ENCODE results near the gene INSC.

The INSC gene

DNA sequence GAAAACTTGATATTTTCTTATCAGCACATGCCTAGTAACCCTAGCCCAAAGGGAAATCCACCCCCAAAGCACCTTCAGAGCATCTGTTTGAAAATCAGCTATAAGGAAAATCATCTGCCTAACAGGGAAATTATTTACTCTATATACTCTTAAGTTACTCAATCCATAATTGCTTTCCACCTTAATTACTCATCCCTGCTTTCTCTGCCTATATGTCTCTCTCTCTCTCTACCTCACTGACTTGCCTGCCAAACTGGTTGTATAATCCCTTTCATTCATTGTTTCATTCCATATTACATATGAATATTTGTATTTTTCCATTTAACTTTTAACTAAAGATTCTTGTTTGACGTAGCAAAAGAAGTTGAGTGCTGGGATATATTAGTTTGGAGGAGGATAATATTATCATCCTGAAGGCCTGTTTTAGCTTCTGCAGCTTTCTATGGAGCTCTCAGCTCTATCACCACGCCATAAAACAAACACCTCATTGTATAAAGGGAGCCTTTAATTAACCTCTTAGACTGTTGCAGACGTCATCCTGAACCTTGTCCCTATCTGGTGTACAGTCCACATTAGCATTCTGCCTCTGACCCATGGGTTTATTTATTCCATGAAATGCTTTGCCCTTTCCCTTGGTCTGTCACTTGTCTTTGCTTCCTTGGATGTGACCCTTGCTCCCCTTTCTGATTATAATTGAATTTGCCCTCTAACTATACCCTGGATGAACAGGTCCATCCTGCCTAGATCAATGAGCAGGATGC, 98.9 kb downstream of the INSC start:
- DNase-seq: no peak

GRCh38 chr11:15215005-15215404, 100.3 kb downstream of the INSC start:
- no peak for DNase-seq

DNA sequence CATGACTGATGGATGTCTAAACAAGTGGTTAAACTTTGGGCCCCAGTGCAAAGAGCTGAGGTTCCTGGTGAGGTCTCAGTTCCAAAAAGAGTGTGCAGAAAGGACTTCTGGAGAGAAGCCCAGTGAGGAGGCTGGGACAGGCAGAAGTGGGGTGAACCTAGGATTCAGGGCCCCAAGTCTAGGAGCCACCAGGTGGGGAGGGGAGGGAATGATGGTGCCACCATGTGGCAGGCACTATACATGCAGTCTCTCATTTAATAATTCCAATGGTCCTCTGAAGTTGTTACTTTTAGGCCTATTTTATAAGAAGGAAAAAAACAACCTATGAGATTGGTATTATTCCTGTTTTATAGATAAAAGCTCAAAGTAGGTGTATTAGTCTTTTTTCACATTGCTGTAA, 102.0 kb downstream of the INSC start:
- no peak for DNase-seq

DNA sequence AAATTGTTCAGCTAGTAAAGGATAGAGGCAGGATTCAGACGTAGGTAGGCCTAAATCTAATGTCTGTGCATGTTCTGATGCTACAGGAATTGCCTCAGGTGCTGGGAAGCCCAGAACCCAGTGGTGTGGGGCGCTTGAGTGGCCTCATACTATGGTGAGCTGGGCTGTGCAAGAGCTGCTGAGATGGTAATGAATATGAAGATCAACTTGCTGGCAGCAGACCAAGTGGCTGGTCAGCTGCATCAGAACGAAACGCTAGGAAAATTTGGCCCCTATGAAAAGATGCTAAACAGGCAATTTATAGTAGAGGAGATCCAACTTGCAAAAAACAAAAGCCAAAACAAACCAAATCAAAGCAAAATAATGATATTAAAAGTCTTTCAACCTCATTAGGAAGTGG, 102.7 kb downstream of the INSC start:
- DNase-seq: no peak

GRCh38 chr11:15222777-15223176, 108.1 kb downstream of the INSC start:
- no peak for DNase-seq

DNA sequence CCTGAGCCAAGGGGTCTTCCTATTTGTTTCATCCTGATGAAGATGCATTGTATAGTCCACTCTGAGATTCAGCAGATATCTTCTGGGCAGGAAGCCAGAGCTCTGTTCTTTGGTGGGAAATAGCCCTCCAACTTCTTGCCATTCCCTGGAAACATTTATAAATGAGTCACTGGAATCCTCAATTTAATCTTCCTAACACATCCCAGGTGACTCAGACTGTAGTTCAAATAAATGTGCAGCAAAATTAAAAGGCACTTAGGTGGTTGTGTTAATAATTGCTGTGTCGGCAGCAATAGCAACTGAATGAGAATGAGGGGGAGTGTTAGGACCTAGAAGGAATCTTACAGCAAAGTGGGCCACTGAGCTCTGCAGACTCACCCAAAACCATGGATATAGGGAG, 108.6 kb downstream of the INSC start:
- no peak for DNase-seq

DNA sequence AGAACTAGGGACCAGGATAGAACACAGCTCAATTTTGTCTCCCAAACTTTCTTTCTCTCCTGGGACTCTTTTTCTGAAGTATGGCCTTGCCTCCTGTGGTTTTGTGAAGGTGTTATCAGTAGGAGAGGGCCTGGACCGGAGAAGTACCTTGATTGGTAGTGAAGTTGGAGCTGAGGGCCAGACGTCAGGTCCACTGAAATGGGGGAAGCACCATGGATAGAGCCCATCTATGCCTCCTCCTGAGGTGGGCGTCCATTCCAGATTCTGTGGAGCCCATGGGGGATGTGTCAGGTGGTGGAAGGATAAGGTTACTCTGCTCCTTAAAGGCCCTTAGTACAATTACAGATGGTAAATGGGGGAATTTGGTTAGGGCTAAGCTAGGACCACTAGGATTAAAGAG, 109.7 kb downstream of the INSC start:
- DNase-seq: no peak

DNA sequence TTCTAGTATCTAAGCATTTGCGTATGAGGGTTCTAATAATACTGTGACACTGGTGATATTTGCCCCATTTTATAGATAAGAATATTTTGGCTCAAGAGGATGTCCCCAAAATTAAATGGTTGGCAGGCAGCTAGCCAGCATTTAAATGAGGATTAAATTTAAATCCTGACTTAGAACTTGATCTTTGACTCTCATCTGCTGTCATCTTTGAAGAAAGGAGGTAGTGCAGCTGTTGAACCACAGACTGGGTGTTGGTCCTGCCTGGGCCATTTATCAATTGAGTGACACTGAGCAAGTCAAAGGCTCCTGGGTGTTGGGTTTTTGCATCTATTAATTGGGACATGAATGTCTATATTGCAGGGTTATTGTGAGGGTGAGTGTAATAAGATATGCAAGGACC, 112.3 kb downstream of the INSC start:
- DNase-seq: no peak

DNA sequence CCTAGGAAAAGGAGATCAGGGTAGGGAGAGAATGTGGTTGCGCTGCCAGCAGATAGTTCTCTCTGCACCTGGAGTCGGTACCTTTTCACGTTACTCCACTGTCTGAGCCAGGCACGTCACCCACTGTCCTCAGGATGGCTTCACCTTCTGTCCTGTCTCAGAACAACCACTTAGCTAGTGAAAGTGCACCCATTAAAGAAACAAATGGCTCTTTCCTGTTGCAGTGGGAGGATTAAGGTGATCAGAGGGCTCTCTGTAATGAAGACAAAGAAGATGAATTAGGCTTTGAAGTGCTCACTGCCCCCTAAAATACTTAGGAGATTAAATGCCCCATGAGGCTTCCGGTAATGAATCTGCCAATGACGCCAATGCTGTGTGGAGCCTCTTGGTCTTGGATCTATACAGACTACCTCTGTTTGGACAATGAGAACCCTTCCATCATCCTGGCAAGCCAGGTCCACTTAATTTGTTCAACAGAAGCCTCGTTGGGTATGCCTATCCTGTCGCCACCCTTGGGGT, 113.7 kb downstream of the INSC start:
- no peak for DNase-seq

DNA sequence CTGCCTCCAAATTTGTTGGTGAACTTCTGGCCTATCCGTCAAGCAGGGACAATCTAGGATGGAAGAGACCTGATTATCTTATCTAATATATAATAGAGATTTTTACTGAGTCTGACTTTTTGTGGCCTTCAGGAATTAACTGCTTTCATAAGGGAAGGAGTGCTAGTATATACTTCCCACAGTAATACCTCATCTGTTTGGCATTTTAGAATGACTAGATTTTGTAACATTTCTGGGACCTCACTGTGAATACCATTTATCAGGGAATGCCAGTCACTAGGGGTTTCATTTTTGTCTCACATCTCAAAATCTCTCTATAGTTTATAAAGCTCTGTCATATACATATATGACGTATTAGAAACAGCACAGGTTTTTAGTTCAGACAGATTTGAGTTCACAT, 114.3 kb downstream of the INSC start:
- no peak for DNase-seq

- DNase-seq: no peak
Observed at GRCh38 chr11:15232496-15232895, 117.8 kb downstream of the INSC start.

DNA sequence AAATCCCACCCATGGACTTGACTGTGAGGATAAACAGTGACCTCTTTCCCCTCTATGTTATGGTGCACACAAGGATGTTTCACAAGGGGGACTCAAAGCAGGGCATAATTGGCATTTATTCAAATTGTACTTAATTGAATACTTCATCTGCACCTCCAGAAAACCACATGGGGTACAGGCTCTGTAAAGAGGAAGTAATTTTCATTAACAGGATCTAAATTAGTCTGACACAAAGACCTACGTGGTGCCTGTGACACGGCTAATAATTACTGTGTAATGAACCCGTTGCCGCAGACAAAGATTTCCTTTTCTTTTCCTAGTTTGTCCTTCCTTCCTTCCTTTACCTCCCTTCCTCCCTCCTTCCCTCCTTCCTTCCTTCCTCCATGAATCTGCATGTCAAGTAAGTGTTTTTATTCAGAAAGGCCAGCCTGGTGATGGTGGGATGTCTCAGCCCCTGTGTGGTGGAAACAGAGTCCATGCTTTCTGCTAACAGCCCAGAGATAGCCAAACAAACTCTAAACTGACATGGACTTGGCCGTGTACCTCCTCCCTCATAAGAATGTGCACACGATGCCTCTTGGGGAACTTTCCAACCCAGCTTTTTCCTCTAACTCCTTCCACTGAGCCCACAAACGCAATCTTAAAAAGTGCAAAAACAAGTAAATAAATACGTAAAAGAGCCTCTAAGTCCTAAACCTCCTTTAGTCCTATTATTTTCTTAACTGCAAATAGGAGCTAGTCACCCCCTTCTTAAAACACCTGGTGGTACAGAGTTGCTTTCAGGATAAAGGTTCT, 118.8 kb downstream of the INSC start:
- DNase-seq: no peak

DNA sequence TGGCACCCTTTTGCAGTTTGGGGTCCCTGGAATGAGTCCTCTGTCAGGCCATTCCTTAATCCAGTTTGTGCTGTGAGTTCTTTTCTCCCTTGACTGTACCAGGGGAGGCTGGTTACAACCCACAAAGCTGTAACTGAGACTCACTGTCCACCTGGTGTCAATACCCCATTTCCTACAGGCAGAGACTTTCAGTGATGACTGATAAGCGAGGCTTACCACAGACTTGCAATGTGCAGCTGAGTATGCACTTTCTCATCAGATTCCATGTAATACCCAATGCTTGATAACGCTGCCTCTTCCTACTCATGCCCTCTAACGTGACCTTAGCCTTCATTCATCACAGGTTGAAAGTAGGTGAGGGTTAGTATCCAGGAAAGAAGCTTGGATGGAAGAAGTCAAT, 120.1 kb downstream of the INSC start:
- no peak for DNase-seq

DNA sequence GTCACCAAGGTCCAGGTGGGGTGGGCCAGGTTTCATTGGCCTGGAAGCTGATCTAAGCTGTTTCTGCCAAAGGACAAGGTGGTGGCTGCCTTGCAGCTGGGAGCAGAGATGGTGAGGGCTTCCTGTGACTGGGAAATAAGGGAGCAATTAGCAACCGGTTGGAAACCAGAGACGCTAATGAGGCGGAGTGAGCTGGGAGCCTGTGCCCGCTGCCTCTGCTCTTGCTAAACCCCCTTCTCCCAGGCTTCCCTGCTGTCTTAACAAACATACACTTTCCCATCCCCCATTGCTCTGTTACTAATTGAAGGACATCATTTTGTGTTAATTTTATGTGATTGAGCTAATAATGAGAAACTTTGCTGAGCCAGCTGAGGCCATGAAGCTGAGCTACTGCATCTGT, 121.8 kb downstream of the INSC start:
- DNase-seq: no peak

GRCh38 chr11:15238856-15239255, 124.1 kb downstream of the INSC start:
- no peak for DNase-seq

GRCh38 chr11:15248749-15249148, 134.0 kb downstream of the INSC start:
- DNase-seq: no peak

GRCh38 chr11:15258433-15259165, 143.9 kb downstream of the INSC start:
- DNase-seq: peak in 1 of 56 donors; percentile 5

- DNase-seq: no peak
Observed at GRCh38 chr11:15266999-15267398, 152.3 kb downstream of the INSC start.

DNA sequence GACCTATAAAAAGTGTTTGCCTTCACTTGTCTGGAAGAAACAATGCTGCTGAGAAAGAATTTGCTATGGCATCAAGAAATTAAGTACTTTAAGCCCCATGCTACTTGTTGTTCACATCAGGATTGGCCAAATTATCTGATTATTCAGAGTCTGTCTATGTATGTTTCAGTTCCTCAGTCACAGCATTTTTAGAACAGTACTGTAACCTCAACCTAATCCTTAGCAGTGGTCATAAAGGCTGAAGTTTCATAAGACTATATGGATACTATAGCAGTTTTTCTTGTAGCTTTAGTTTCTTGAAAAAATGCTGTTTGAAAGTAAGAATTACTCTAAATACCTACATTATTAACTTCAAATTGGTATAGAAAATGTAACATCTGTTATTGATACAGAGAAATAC, 153.9 kb downstream of the INSC start:
- no peak for DNase-seq

DNA sequence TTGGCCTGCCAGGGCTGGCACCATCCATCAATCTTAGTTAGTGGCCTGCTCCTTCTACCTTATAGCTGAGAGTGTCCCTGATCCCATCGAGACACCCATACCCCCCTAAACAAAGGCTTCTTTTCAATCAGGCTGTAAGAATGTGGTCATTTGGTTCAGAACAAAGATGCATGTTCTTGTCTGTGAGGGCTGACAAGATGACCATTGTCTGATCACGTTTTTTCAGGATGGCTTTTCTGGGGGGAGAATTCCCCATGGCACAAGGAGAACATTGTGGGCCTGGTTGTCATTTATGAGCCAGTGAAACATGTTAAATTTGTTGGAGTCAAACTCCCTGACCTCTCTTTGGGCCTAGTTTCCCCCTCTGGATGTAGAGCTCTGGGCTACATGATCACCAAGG, 160.4 kb downstream of the INSC start:
- DNase-seq: peak in 17 of 56 donors; percentile 2 to 50 (median 17)

DNA sequence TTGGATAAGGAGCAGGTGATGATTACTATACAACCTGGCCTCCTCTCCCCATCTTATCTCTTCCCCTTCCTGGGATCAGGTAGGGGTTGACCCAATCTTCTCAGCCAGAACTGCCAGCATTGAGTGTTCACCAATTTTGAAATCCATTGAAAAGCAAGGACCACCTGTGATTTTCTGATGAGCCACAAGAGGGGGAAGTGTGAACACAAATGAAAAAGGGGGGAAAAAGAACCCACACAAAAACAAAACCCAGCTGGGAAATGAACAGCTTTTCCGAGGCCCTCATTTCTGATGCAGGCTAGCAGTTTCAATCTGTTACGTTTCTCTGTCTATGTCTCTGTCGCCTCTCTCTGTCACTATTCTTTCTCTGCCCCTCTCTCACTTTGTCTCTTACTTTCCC, 161.9 kb downstream of the INSC start:
- peak in 1 of 56 donors; percentile 1 for DNase-seq

DNA sequence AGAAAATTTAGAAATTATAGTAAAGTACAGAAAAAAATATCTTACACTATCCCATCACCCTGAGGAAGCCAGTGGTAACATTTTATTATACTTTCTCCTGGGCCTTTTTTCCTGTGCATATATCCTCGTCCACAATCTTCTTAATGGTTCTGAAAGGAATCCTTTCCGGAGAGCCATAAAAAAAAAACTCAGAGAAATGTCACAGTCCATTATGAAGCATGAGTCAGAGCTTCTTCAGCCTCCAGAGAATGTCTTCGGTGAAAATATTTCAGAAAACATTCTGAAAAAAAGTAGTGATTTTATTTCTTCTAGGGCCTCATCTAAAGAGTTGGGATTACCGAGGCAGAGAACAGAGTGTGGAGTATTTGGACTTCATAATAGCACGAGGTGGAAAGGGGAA, 163.4 kb downstream of the INSC start:
- DNase-seq: no peak
